Skeletal muscle satellite cell (primary cell): ENCODE results near the gene NOL3.
A peak's percentile ranks its signal among the peaks of the same experiment; 100 is the strongest.

Experiments used
- H3K27me3 ChIP-seq: 2 replicates; pipeline ENCODE4 v1.7.0; 2013; ENCODE audit warnings: low read length; ENCODE audit not compliant: control insufficient read depth, insufficient read depth
- H3K36me3 ChIP-seq: 2 replicates; pipeline ENCODE4 v1.7.0; 2013; ENCODE audit warnings: mild to moderate bottlenecking, control low read depth, low read length; ENCODE audit not compliant: insufficient read depth
- H3K4me1 ChIP-seq: 2 replicates; pipeline ENCODE4 v1.7.0; 2013; ENCODE audit warnings: low read length; ENCODE audit not compliant: control insufficient read depth, insufficient read depth
- H3K4me2 ChIP-seq: 2 replicates; pipeline ENCODE4 v1.7.0; 2013; ENCODE audit warnings: mild to moderate bottlenecking, low read length
- H3K4me3 ChIP-seq: 2 replicates; pipeline ENCODE4 v1.7.0; 2013; ENCODE audit warnings: low read length
- H3K9ac ChIP-seq: 2 replicates; pipeline ENCODE4 v1.7.0; 2013; ENCODE audit warnings: mild to moderate bottlenecking, low read depth, low read length, moderate library complexity
- H3K9me3 ChIP-seq: replicated peaks from 2 replicates; pipeline ENCODE4 v1.7.0; 2013; ENCODE audit warnings: mild to moderate bottlenecking, control low read depth, low read length

The NOL3 gene

GRCh38 chr16:67165121-67166078 lies 4.9 kb upstream of the NOL3 start:
- H3K27me3 ChIP-seq, result peaks cover 18% of the 10 kb centered on the region

GRCh38 chr16:67166110-67166547 lies 4.2 kb upstream of the NOL3 start:
- Histone ChIP-seq H3K27me3 (peaks cover 18% of the 10 kb centered on the region), H3K9ac (no peak overlapping the region), H3K4me3 (no peak overlapping the region), H3K9me3 (no peaks in the 10 kb centered on the region), H3K4me1 (peaks cover 49% of the 10 kb centered on the region), H3K36me3 (no peaks in the 10 kb centered on the region), H3K4me2 (no peak overlapping the region)

More at GRCh38 chr16:67165121-67166078, 4.9 kb upstream of the NOL3 start:
- Histone ChIP-seq H3K9me3 (no peaks in the 10 kb centered on the region), H3K36me3 (no peaks in the 10 kb centered on the region), H3K4me3 (no peak overlapping the region), H3K9ac (no peak overlapping the region), H3K4me1 (peaks cover 46% of the 10 kb centered on the region), H3K4me2 (peak overlapping the region; percentile 76)

GRCh38 chr16:67166598-67167168 lies 3.7 kb upstream of the NOL3 start:
- peaks cover 49% of the 10 kb centered on the region for H3K4me1 ChIP-seq

GRCh38 chr16:67167588-67167987 lies 2.8 kb upstream of the NOL3 start:
- Histone ChIP-seq H3K36me3 (no peaks in the 10 kb centered on the region), H3K4me1 (peaks cover 49% of the 10 kb centered on the region), H3K4me2 (no peak overlapping the region), H3K27me3 (peaks cover 16% of the 10 kb centered on the region), H3K9ac (no peak overlapping the region), H3K9me3 (no peaks in the 10 kb centered on the region), H3K4me3 (no peak overlapping the region)

More at GRCh38 chr16:67166598-67167168, 3.7 kb upstream of the NOL3 start:
- Histone ChIP-seq H3K4me2 (no peak overlapping the region), H3K9ac (no peak overlapping the region), H3K36me3 (no peaks in the 10 kb centered on the region), H3K27me3 (peaks cover 18% of the 10 kb centered on the region), H3K9me3 (no peaks in the 10 kb centered on the region), H3K4me3 (no peak overlapping the region)

GRCh38 chr16:67169011-67169451 lies 1.3 kb upstream of the NOL3 start:
- peaks cover 2% of the 10 kb centered on the region for H3K27me3 ChIP-seq
- no peak overlapping the region for H3K4me2 ChIP-seq
- no peaks in the 10 kb centered on the region for H3K36me3 ChIP-seq
- H3K9ac ChIP-seq, result no peak overlapping the region
- no peaks in the 10 kb centered on the region for H3K9me3 ChIP-seq
- peaks cover 46% of the 10 kb centered on the region for H3K4me1 ChIP-seq
- no peak overlapping the region for H3K4me3 ChIP-seq

- H3K4me2 ChIP-seq, result peak overlapping the region; percentile 86
- peaks cover 47% of the 10 kb centered on the region for H3K4me1 ChIP-seq
- peak overlapping the region; percentile 78 for H3K9ac ChIP-seq
- H3K4me3 ChIP-seq, result peak overlapping the region; percentile 73
- no peaks in the 10 kb centered on the region for H3K9me3 ChIP-seq
- no peaks in the 10 kb centered on the region for H3K27me3 ChIP-seq
- H3K36me3 ChIP-seq, result no peaks in the 10 kb centered on the region
These were observed 633 bp upstream of the NOL3 start for GRCh38 chr16:67169642-67170167.

GRCh38 chr16:67170949-67171649 lies 761 bp downstream of the NOL3 start:
- Histone ChIP-seq H3K4me1 (peaks cover 51% of the 10 kb centered on the region), H3K4me3 (peak overlapping the region; percentile 60), H3K36me3 (no peaks in the 10 kb centered on the region), H3K9ac (peak overlapping the region; percentile 78), H3K9me3 (no peaks in the 10 kb centered on the region), H3K4me2 (peak overlapping the region; percentile 86), H3K27me3 (no peaks in the 10 kb centered on the region)

- peak overlapping the region; percentile 68 for H3K4me3 ChIP-seq
- peaks cover 53% of the 10 kb centered on the region for H3K4me1 ChIP-seq
- no peaks in the 10 kb centered on the region for H3K27me3 ChIP-seq
- H3K4me2 ChIP-seq, result peak overlapping the region; percentile 88
- peak overlapping the region; percentile 71 for H3K9ac ChIP-seq
- H3K36me3 ChIP-seq, result no peaks in the 10 kb centered on the region
- no peaks in the 10 kb centered on the region for H3K9me3 ChIP-seq
These were observed 3.0 kb downstream of the NOL3 start for GRCh38 chr16:67173323-67173722.

- peak overlapping the region; percentile 68 for H3K4me3 ChIP-seq
- peak overlapping the region; percentile 71 for H3K9ac ChIP-seq
- peaks cover 53% of the 10 kb centered on the region for H3K4me1 ChIP-seq
- H3K9me3 ChIP-seq, result no peaks in the 10 kb centered on the region
- H3K36me3 ChIP-seq, result no peaks in the 10 kb centered on the region
- H3K27me3 ChIP-seq, result no peaks in the 10 kb centered on the region
- H3K4me2 ChIP-seq, result peak overlapping the region; percentile 88
These were observed 3.7 kb downstream of the NOL3 start for GRCh38 chr16:67173808-67174705.

- Histone ChIP-seq H3K4me2 (peak overlapping the region; percentile 88), H3K36me3 (peaks cover 4% of the 10 kb centered on the region), H3K9ac (peak overlapping the region; percentile 71), H3K27me3 (no peaks in the 10 kb centered on the region), H3K4me1 (peaks cover 46% of the 10 kb centered on the region), H3K4me3 (peak overlapping the region; percentile 68), H3K9me3 (no peaks in the 10 kb centered on the region)
These were observed 4.4 kb downstream of the NOL3 start for GRCh38 chr16:67174706-67175231.
